PC-9 (cell line): ENCODE data around the gene PTPRO.

Source experiments
- CTCF ChIP-seq: fragments of 200-600 bp; sonication (generic); conservative IDR thresholded peaks from 2 replicates; pipeline ENCODE4 v1.6.1; 2017; ENCODE audit warnings: mixed run types, antibody characterized with exemption, mild to moderate bottlenecking, moderate library complexity
- EZH2 ChIP-seq: fragments of 200-600 bp; sonication (generic); IDR thresholded peaks from 2 replicates; pipeline ENCODE4 v1.8.0; 2017; ENCODE audit warnings: antibody characterized with exemption, low read depth

DNA sequence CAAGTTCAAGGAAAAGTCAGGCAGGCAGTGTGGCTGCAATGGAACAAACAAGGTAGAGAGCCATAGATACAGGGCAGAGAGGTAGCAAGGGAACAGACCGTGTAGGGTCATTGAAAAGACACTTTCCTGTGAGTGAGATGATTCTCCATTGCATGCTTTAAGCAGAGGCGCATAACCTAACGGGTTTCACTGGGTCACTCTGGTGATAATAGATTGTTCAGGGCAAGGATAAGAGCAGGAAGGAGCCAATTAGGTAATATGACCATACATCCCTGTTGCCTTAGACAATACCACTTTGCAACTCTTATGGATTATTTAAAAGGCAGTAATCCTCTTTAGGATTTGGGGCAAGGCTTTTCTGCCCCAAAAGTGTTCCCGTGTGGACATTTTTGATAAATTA, 214.1 kb downstream of the PTPRO start:
- TF ChIP-seq CTCF, result no peak
- no peak for TF ChIP-seq EZH2
